Ureter (tissue), 1 donor: ENCODE measurements around the gene NOL4L. TPM values are rescaled to one million over a fixed set of nuclear protein-coding genes. Genes with fewer than 3 reads are reported as not detected.
"Not testable (repeated sequence)": the region's sequence is repeated elsewhere in the genome, so short reads cannot be mapped to it uniquely, and the experiment has no call there.

ENCODE experiments used
- DNase-seq: peaks from one replicate; pipeline ENCODE4 v3.0.0-alpha.2; 2020; ENCODE audit warnings: low spot score
- total RNA-seq: library from RNA; stranded (reverse); gene quantifications from one replicate; pipeline ENCODE4 v1.2.4, GENCODE V29; 2023
- donor health status: DM: yes; HTN: yes; CAD: no.

NOL4L gene
- total RNA-seq, 1 donor from 2014 or later: 40.7 TPM

- no peak for DNase-seq
These were observed 111.7 kb downstream of the NOL4L start for GRCh38 chr20:32473231-32474008.

- no peak for DNase-seq
These were observed 112.4 kb downstream of the NOL4L start for GRCh38 chr20:32472581-32473207.

- no peak for DNase-seq
These were observed 114.2 kb downstream of the NOL4L start for GRCh38 chr20:32470940-32471339.

- no peak for DNase-seq
These were observed 114.9 kb downstream of the NOL4L start for GRCh38 chr20:32470025-32470861.

- no peak for DNase-seq
These were observed 116.3 kb downstream of the NOL4L start for GRCh38 chr20:32468860-32469259.

- no peak for DNase-seq
These were observed 116.9 kb downstream of the NOL4L start for GRCh38 chr20:32468313-32468640.

- DNase-seq: no peak
These were observed 117.4 kb downstream of the NOL4L start for GRCh38 chr20:32467506-32468312.

- no peak for DNase-seq
These were observed 118.2 kb downstream of the NOL4L start for GRCh38 chr20:32466739-32467505.

GRCh38 chr20:32465901-32466675 is 119.0 kb downstream of the NOL4L start:
- not testable (repeated sequence) for DNase-seq

- DNase-seq: peak; percentile 89
These were observed 119.8 kb downstream of the NOL4L start for GRCh38 chr20:32465092-32465900.

- no peak for DNase-seq
These were observed 120.6 kb downstream of the NOL4L start for GRCh38 chr20:32464401-32465091.

GRCh38 chr20:32463642-32464400 is 121.3 kb downstream of the NOL4L start:
- no peak for DNase-seq

GRCh38 chr20:32462900-32463641 is 122.1 kb downstream of the NOL4L start:
- DNase-seq: no peak

- no peak for DNase-seq
These were observed 123.1 kb downstream of the NOL4L start for GRCh38 chr20:32461836-32462600.

- no peak for DNase-seq
These were observed 124.3 kb downstream of the NOL4L start for GRCh38 chr20:32460683-32461320.

- DNase-seq: no peak
These were observed 124.9 kb downstream of the NOL4L start for GRCh38 chr20:32460231-32460630.
